ENCODE results near the gene PFDN4. TPM values are rescaled to one million over a fixed set of nuclear protein-coding genes. Genes with fewer than 3 reads are reported as not detected.
A peak's percentile ranks its signal among the peaks of the same experiment; 100 is the strongest.

PFDN4 gene
- polyA plus RNA-seq, 1 donor from 2014 or later, result 512 TPM

DNA sequence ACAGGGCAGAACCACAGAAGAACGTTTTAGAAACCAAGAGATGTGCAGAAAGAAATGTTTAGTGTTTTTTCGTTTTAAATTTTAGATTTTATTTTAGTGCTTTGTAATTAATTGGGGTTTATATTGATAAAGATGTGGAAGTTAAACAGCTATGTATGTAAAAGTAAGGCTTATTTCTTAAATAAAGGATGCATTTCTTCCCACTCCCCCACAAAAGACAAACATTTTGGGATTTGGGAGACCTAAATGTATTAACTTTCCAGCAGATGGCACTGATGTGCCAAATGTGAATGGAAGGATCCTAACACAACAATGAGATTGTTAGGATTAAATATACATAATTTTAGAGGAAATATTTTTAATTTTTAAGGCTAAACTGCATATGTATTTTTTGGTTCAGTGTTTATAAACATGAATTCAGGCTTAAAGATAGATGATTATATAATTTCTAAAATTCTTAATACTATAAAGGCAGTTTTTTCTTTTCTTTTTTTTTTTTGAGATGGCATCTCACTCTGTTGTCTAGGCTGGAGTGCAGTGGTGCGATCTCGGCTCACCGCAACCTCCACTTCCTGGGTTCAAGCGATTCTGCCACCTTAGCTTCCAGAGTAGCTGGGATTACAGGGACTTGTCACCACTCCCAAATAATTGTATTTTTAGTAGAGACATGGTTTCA lies 12.0 kb downstream of the PFDN4 start:
- Histone ChIP-seq H3K9me3 (ENCODE audit: low read length) (no peaks in the 10 kb centered on the region), H3K4me3 (ENCODE audit: low read length) (no peak overlapping the region), H4K20me1 (ENCODE audit: insufficient read depth) (no peaks in the 10 kb centered on the region), H3K27me3 (ENCODE audit: insufficient read depth, low read depth, low read length) (no peaks in the 10 kb centered on the region), H3K9me2 (ENCODE audit: insufficient read depth, low read length) (no peaks in the 10 kb centered on the region), H2AFZ (ENCODE audit: low read depth, low read length) (no peak overlapping the region), H3K79me2 (replicated peaks; ENCODE audit: insufficient read depth, low read length) (peaks cover 5% of the 10 kb centered on the region), H3K9ac (ENCODE audit: low read length) (no peak overlapping the region), H3K4me2 (ENCODE audit: low read length) (no peak overlapping the region), H3K27ac (ENCODE audit: low read length) (no peak overlapping the region), H3K36me3 (ENCODE audit: insufficient read depth, low read length) (no peaks in the 10 kb centered on the region), H3F3A (ENCODE audit: insufficient read depth, low read length, poor library complexity, severe bottlenecking) (no peaks in the 10 kb centered on the region)
- TF ChIP-seq SMC3 (conservative IDR thresholded peaks at IDR 0.05; ENCODE audit: poor library complexity), result peak; percentile 93
- no peak for TF ChIP-seq REST (IDR thresholded peaks at IDR 0.05; ENCODE audit: borderline replicate concordance)
- no peak for TF ChIP-seq TAF1 (IDR thresholded peaks at IDR 0.05; ENCODE audit: low read depth)
- TF ChIP-seq RAD21 (conservative IDR thresholded peaks at IDR 0.05), result peak; percentile 88
- TF ChIP-seq CTCF (IDR thresholded peaks at IDR 0.05; ENCODE audit: poor library complexity, severe bottlenecking), result peak; percentile 84

DNA sequence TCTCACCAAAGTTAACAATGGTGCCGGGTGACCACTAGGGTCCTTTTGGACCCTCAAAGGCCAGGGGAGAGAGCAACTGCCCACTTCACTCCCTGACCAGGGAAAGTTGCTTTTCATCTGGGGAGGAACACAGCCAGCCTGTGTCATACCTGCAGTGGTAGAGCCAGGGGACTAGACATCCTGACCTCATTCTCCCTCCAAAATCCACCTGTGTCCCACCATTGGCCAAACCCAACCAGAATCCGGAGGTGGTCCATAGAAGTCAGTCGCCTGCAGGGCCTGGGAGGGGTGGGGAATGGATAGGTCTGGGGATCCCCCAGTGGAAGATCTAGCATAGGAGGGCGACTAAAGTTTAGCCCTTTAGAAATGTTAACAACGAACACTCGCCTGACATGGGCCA lies 12.8 kb downstream of the PFDN4 start:
- Histone ChIP-seq H3K9me3 (ENCODE audit: low read length) (no peaks in the 10 kb centered on the region), H3K4me3 (ENCODE audit: low read length) (no peak overlapping the region), H4K20me1 (ENCODE audit: insufficient read depth) (no peaks in the 10 kb centered on the region), H3F3A (ENCODE audit: insufficient read depth, low read length, poor library complexity, severe bottlenecking) (no peaks in the 10 kb centered on the region), H3K27ac (ENCODE audit: low read length) (no peak overlapping the region), H3K9ac (ENCODE audit: low read length) (no peak overlapping the region), H3K27me3 (ENCODE audit: insufficient read depth, low read depth, low read length) (no peaks in the 10 kb centered on the region), H3K9me2 (ENCODE audit: insufficient read depth, low read length) (no peaks in the 10 kb centered on the region), H3K4me2 (ENCODE audit: low read length) (no peak overlapping the region), H3K79me2 (replicated peaks; ENCODE audit: insufficient read depth, low read length) (peaks cover 5% of the 10 kb centered on the region), H2AFZ (ENCODE audit: low read depth, low read length) (no peak overlapping the region), H3K36me3 (ENCODE audit: insufficient read depth, low read length) (no peaks in the 10 kb centered on the region)
- TF ChIP-seq RAD21 (conservative IDR thresholded peaks at IDR 0.05) (no peak), MXI1 (conservative IDR thresholded peaks at IDR 0.05; ENCODE audit: poor library complexity, severe bottlenecking) (no peak), TAF1 (IDR thresholded peaks at IDR 0.05; ENCODE audit: low read depth) (no peak), CTCF (IDR thresholded peaks at IDR 0.05; ENCODE audit: poor library complexity, severe bottlenecking) (no peak), POLR2AphosphoS5 (IDR thresholded peaks at IDR 0.05) (no peak), SMC3 (conservative IDR thresholded peaks at IDR 0.05; ENCODE audit: poor library complexity) (no peak), EZH2 (IDR thresholded peaks at IDR 0.05; ENCODE audit: borderline replicate concordance, insufficient read depth, low read length, poor library complexity, severe bottlenecking) (no peak), EP300 (conservative IDR thresholded peaks at IDR 0.05; ENCODE audit: poor library complexity, severe bottlenecking) (no peak), REST (IDR thresholded peaks at IDR 0.05; ENCODE audit: borderline replicate concordance) (no peak)

Measured in neural cell (in vitro differentiated cells).